Left ventricle myocardium inferior (tissue), 1 donor: ENCODE results near the gene ACTN3. TPM values are rescaled to one million over a fixed set of nuclear protein-coding genes. Genes with fewer than 3 reads are reported as not detected.

Experiments
- DNase-seq: peaks from one replicate; pipeline ENCODE4 v3.0.0-alpha.2; 2020
- H3K27ac ChIP-seq: fragments of 200-600 bp; replicated peaks from 2 replicates; pipeline ENCODE4 v1.8.0; 2021
- H3K27me3 ChIP-seq: fragments of 200-600 bp; 2 replicates; pipeline ENCODE4 v1.8.0; 2021; ENCODE audit warnings: low read depth
- H3K36me3 ChIP-seq: fragments of 200-600 bp; 2 replicates; pipeline ENCODE4 v1.8.0; 2021
- H3K4me1 ChIP-seq: fragments of 200-600 bp; 2 replicates; pipeline ENCODE4 v1.8.0; 2021
- H3K4me3 ChIP-seq: fragments of 200-600 bp; 2 replicates; pipeline ENCODE4 v1.8.0; 2021; ENCODE audit warnings: mild to moderate bottlenecking, moderate library complexity
- H3K9me3 ChIP-seq: fragments of 200-600 bp; replicated peaks from 2 replicates; pipeline ENCODE4 v1.8.0; 2021
- intact Hi-C: fragments of 100-400 bp; cut with micrococcal nuclease; formaldehyde crosslinking; loops from one replicate; pipeline ENCODE4 v1.11.0; 2022
- total RNA-seq: library from RNA; stranded (reverse); fragmentation: NEBNext Ultra II Directional; extraction: Animal tissue kit (Norgen Biotek cat#: 25700); gene quantifications from one replicate; pipeline ENCODE4 v1.2.1, GENCODE V29; 2021
- TF ChIP-seq, protein P1 (sequence below): fragments of 200-600 bp; IDR thresholded peaks from 2 replicates; pipeline ENCODE4 v1.8.0; 2021; ENCODE audit warnings: antibody characterized with exemption, mild to moderate bottlenecking, borderline replicate concordance
- donor health status: DM: no; HTN: yes; CAD: no; lungs with severe emphysema.

Gene ACTN3
- total RNA-seq, 1 donor from 2014 or later = not detected

DNA sequence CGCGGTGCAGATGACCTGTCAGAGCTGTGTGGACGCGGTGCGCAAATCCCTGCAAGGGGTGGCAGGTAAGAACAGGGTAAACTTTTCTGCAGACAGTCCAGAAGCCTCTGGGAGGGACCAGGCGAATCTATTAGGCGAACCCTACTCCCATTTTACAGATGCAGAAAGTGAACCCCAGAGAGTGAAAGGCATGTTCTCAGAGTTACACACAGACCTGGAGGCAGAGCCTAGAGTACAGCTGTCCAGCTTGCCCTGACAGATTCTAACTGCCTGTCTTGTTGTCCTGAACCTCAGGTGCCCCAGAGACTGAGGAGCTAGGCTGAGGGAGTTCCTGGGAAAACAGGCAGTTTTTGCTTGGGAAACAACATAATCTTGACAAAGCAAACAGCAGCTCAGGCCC, 46.9 kb downstream of the ACTN3 start:
- Histone ChIP-seq H3K4me1 (peaks cover 39% of the 10 kb centered on the region), H3K36me3 (no peaks in the 10 kb centered on the region), H3K9me3 (no peaks in the 10 kb centered on the region), H3K27ac (peak overlapping the region; percentile 83), H3K27me3 (no peaks in the 10 kb centered on the region), H3K4me3 (peak overlapping the region; percentile 72)
- TF ChIP-seq, protein P1, sequence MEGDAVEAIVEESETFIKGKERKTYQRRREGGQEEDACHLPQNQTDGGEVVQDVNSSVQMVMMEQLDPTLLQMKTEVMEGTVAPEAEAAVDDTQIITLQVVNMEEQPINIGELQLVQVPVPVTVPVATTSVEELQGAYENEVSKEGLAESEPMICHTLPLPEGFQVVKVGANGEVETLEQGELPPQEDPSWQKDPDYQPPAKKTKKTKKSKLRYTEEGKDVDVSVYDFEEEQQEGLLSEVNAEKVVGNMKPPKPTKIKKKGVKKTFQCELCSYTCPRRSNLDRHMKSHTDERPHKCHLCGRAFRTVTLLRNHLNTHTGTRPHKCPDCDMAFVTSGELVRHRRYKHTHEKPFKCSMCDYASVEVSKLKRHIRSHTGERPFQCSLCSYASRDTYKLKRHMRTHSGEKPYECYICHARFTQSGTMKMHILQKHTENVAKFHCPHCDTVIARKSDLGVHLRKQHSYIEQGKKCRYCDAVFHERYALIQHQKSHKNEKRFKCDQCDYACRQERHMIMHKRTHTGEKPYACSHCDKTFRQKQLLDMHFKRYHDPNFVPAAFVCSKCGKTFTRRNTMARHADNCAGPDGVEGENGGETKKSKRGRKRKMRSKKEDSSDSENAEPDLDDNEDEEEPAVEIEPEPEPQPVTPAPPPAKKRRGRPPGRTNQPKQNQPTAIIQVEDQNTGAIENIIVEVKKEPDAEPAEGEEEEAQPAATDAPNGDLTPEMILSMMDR = no peak
- intact Hi-C loops = no loop called here
- DNase-seq = no peak

DNA sequence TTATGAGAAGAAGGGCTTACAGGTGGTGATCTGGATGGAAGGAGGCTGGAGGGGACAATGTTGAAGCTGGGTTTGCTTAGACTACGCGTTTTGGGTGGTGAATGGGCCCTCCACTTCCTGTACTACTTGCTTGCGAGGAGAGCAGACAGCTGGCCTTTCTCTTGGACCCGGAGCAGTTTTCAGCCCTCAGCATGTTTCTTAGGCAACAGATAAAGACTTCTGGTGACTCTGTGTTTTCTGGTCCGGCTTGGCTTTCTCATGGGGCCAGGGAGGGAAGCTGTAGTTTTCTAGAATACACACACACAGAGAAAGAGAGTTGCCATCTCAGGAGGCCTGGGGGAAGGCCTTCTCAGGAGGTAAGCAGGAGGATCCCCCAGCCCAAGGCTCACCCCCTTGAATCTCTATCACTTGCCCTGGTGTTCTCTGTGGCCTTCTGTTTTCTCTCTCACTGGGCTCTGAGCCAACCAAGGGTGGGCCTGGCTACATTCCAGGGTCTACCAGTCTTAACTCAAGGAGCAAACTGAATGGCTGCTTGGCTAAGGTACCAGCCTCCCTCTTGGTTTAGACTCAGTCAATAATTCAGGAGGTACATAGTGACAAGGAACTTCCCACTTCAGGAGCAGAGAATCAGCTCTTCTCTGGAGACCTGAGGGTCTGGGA, 48.7 kb downstream of the ACTN3 start:
- no peaks in the 10 kb centered on the region for H3K27me3 ChIP-seq
- H3K27ac ChIP-seq = peak overlapping the region; percentile 67
- H3K9me3 ChIP-seq = no peaks in the 10 kb centered on the region
- intact Hi-C loops = no loop called here
- peak; percentile 62 for DNase-seq
- TF ChIP-seq, protein P1 = no peak
- H3K4me1 ChIP-seq = peaks cover 45% of the 10 kb centered on the region
- H3K4me3 ChIP-seq = peak overlapping the region; percentile 5
- H3K36me3 ChIP-seq = peaks cover 16% of the 10 kb centered on the region

DNA sequence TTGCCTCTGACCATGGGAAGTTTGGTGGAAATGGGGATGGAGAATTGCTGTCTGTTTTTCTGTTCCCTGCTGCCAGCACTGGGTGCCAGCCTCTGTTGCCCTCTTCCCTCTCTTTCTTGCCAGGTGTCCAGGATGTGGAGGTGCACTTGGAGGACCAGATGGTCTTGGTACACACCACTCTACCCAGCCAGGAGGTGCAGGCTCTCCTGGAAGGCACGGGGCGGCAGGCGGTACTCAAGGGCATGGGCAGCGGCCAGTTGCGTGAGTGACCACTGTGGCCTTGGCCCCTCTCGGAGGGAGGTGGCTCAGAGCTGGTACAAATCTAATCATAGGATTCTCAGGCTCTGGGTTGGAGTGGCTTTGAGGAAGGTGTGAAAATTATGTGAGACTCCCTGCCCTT, 52.3 kb downstream of the ACTN3 start:
- no peaks in the 10 kb centered on the region for H3K27me3 ChIP-seq
- no peak for DNase-seq
- no peak overlapping the region for H3K27ac ChIP-seq
- intact Hi-C loops = no loop called here
- no peaks in the 10 kb centered on the region for H3K9me3 ChIP-seq
- H3K4me3 ChIP-seq = no peak overlapping the region
- peaks cover 28% of the 10 kb centered on the region for H3K36me3 ChIP-seq
- peaks cover 55% of the 10 kb centered on the region for H3K4me1 ChIP-seq
- TF ChIP-seq, protein P1 = no peak

DNA sequence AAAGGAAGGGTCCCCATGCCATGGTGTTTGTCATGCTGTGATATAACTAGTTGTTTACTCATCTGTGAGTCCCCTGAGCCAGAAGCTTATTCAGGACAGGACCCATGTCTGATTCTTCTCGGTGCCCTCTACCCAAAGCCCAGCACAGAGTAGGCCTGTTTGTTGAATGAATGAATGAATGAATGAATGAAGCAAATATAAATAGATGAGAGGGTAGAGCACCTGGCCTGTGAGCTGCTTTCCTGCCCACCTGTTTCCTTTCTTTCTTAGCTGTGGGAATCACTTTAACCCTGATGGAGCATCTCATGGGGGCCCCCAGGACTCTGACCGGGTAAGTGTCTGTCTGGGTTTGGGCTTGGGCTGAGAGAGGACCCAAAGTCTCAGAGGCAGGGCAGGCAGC, 53.5 kb downstream of the ACTN3 start:
- intact Hi-C loops = no loop called here
- Histone ChIP-seq H3K27ac (peak overlapping the region; percentile 34), H3K9me3 (no peaks in the 10 kb centered on the region), H3K27me3 (no peaks in the 10 kb centered on the region), H3K36me3 (peaks cover 37% of the 10 kb centered on the region), H3K4me1 (peaks cover 43% of the 10 kb centered on the region), H3K4me3 (no peak overlapping the region)
- no peak for DNase-seq
- TF ChIP-seq, protein P1 = no peak

DNA sequence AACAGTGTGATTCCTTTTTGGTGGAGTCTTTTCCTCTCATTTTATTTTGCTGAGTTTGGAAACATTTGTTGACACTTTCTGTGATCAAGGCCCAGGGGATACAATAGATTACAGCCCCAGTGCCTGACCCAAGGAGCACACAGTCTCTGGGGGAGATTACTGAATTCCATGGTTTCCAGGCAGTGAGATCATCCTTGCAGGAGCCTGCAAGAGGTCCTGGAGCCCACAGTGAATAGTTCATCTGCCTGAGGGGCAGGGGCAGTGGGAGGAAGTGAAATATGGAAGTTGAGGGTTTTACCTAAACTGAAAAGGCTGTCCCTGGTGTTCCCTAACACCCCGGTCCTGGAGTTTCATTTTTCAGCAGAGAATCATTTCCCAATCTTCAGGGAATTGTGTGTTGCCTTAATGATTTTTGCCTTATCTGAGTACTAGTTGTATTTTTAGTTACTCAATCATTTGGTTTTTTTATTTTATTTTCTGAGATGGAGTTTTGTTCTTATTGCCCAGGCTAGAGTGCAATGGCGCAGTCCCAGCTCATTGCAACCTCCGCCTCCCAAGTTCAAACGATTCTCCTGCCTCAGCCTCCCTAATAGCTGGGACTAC, 54.0 kb downstream of the ACTN3 start:
- DNase-seq = no peak
- Histone ChIP-seq H3K36me3 (peaks cover 42% of the 10 kb centered on the region), H3K4me1 (peaks cover 38% of the 10 kb centered on the region), H3K27me3 (no peaks in the 10 kb centered on the region), H3K9me3 (no peaks in the 10 kb centered on the region), H3K27ac (peak overlapping the region; percentile 34), H3K4me3 (no peak overlapping the region)
- TF ChIP-seq, protein P1 = no peak
- intact Hi-C loops = no loop called here
